GM23338 (cell line): Measurements from ENCODE around the gene UNC79. TPM values are rescaled to one million over a fixed set of nuclear protein-coding genes. Genes with fewer than 3 reads are reported as not detected.

Source experiments
- ATAC-seq: fragments of 200-7000 bp; cut with Tn5 transposase; 3 replicates; pipeline ENCODE4 v1.9.1; 2020
- DNase-seq: peaks from one replicate; pipeline ENCODE4 v3.0.0-alpha.2; 2015; ENCODE audit warnings: low spot score
- H2AFZ ChIP-seq: fragments of 200-600 bp; sonication (generic); 2 replicates; pipeline ENCODE4 v1.8.0; 2016; ENCODE audit warnings: antibody characterized with exemption, mild to moderate bottlenecking, moderate library complexity
- H3F3A ChIP-seq: fragments of 200-600 bp; sonication (generic); replicated peaks from 2 replicates; pipeline ENCODE4 v1.8.0; 2017; ENCODE audit warnings: antibody characterized with exemption, mixed run types, low read depth
- H3K27ac ChIP-seq: fragments of 200-600 bp; sonication (generic); 2 replicates; pipeline ENCODE4 v1.6.1; 2016; ENCODE audit warnings: low read depth
- H3K27me3 ChIP-seq: fragments of 200-600 bp; sonication (generic); 2 replicates; pipeline ENCODE4 v1.8.0; 2016; ENCODE audit warnings: mild to moderate bottlenecking, mixed run types, moderate library complexity; ENCODE audit not compliant: insufficient read depth
- H3K36me3 ChIP-seq: fragments of 200-600 bp; sonication (generic); 2 replicates; pipeline ENCODE4 v1.8.0; 2016; ENCODE audit warnings: mild to moderate bottlenecking; ENCODE audit not compliant: insufficient read depth
- H3K4me1 ChIP-seq: fragments of 200-600 bp; sonication (generic); 2 replicates; pipeline ENCODE4 v1.8.0; 2016; ENCODE audit warnings: mild to moderate bottlenecking, moderate library complexity; ENCODE audit not compliant: insufficient read depth
- H3K4me2 ChIP-seq: fragments of 200-600 bp; sonication (generic); 2 replicates; pipeline ENCODE4 v1.7.1; 2017; ENCODE audit warnings: mixed run types
- H3K4me3 ChIP-seq: fragments of 200-600 bp; sonication (generic); 2 replicates; pipeline ENCODE4 v1.6.1; 2016; ENCODE audit warnings: mixed run types
- H3K79me2 ChIP-seq: fragments of 200-600 bp; sonication (generic); replicated peaks from 2 replicates; pipeline ENCODE4 v1.8.0; 2017; ENCODE audit warnings: mild to moderate bottlenecking; ENCODE audit not compliant: insufficient read depth
- H3K9me2 ChIP-seq: fragments of 200-600 bp; sonication (generic); 2 replicates; pipeline ENCODE4 v1.8.0; 2017; ENCODE audit not compliant: insufficient read depth
- H4K20me1 ChIP-seq: fragments of 200-600 bp; sonication (generic); replicated peaks from 2 replicates; pipeline ENCODE4 v1.8.0; 2017; ENCODE audit warnings: mild to moderate bottlenecking; ENCODE audit not compliant: insufficient read depth
- H3K27ac Mint-ChIP-seq: 2 replicates; pipeline ENCODE4 v1.8.0; 2020; ENCODE audit warnings: inconsistent platforms, mild to moderate bottlenecking, moderate library complexity, mixed read lengths
- H3K27me3 Mint-ChIP-seq: 3 replicates; pipeline ENCODE4 v1.8.0; 2022; ENCODE audit warnings: low read depth, mild to moderate bottlenecking, moderate library complexity, mixed read lengths, inconsistent platforms; ENCODE audit not compliant: insufficient read depth, poor library complexity
- H3K36me3 Mint-ChIP-seq: 3 replicates; pipeline ENCODE4 v1.8.0; 2021; ENCODE audit warnings: low read depth, mild to moderate bottlenecking, inconsistent platforms, moderate library complexity, mixed read lengths
- H3K4me1 Mint-ChIP-seq: 3 replicates; pipeline ENCODE4 v1.8.0; 2020; ENCODE audit warnings: mild to moderate bottlenecking, inconsistent platforms, mixed read lengths
- H3K4me3 Mint-ChIP-seq: 3 replicates; pipeline ENCODE4 v1.8.0; 2021; ENCODE audit warnings: moderate library complexity, mild to moderate bottlenecking, inconsistent platforms, mixed read lengths
- H3K9me3 Mint-ChIP-seq: 3 replicates; pipeline ENCODE4 v1.8.0; 2020; ENCODE audit warnings: moderate library complexity, mild to moderate bottlenecking, inconsistent platforms, mixed read lengths
- CREB1 ChIP-seq: fragments of 250-450 bp; sonication (Bioruptor Pico); IDR thresholded peaks from 2 replicates; pipeline ENCODE4 v1.5.0; 2020; ENCODE audit warnings: low read depth, mild to moderate bottlenecking, moderate library complexity
- EZH2 ChIP-seq: fragments of 200-600 bp; sonication (generic); IDR thresholded peaks from one replicate; pipeline ENCODE4 v1.8.0; 2017; ENCODE audit warnings: antibody characterized with exemption, mild to moderate bottlenecking, low read depth; ENCODE audit not compliant: unreplicated experiment
- EZH2phosphoT487 ChIP-seq: fragments of 200-600 bp; sonication (generic); IDR thresholded peaks from one replicate; pipeline ENCODE4 v1.8.1; 2018; ENCODE audit warnings: antibody characterized with exemption; ENCODE audit not compliant: unreplicated experiment
- JUNB ChIP-seq: IDR thresholded peaks from one replicate; pipeline ENCODE4 v1.6.1; 2016; ENCODE audit warnings: antibody characterized with exemption; ENCODE audit not compliant: unreplicated experiment
- NANOG ChIP-seq: IDR thresholded peaks from 2 replicates; pipeline ENCODE4 v1.6.1; 2016; ENCODE audit warnings: antibody characterized with exemption, borderline replicate concordance
- POLR2AphosphoS5 ChIP-seq: IDR thresholded peaks from 2 replicates; pipeline ENCODE4 v1.6.1; 2016; ENCODE audit warnings: antibody characterized with exemption, low read depth
- STAT1 ChIP-seq: IDR thresholded peaks from one replicate; pipeline ENCODE4 v1.6.1; 2016; ENCODE audit warnings: antibody characterized with exemption; ENCODE audit not compliant: unreplicated experiment
- ZNF114 ChIP-seq: fragments of 250-450 bp; sonication (Bioruptor Pico); IDR thresholded peaks from 2 replicates; pipeline ENCODE4 v1.5.0; 2020; ENCODE audit warnings: mild to moderate bottlenecking, moderate library complexity
- ZNF331 ChIP-seq: fragments of 250-450 bp; sonication (Bioruptor Pico); IDR thresholded peaks from 2 replicates; pipeline ENCODE4 v1.5.0; 2020; ENCODE audit warnings: low read depth, mild to moderate bottlenecking, moderate library complexity
- polyA plus RNA-seq: library from polyadenylated mRNA; unstranded; fragments of >200 nt; fragmentation: Nextera tagmentation; extraction: Ambion mirVana; gene quantifications from 2 replicates; pipeline ENCODE4 v1.2.1, GENCODE V29; 2016
- total RNA-seq: library from RNA; depleted of rRNA; stranded (reverse); fragments of >200 nt; shearing (Covaris generic); gene quantifications from 2 replicates; pipeline ENCODE4 v1.2.3, GENCODE V29; 2014
- TF ChIP-seq, protein P1 (sequence below): fragments of 250-450 bp; sonication (Bioruptor Pico); IDR thresholded peaks from 2 replicates; pipeline ENCODE4 v1.5.0; 2020; ENCODE audit warnings: mild to moderate bottlenecking, moderate library complexity
- TF ChIP-seq, protein P2 (sequence below): IDR thresholded peaks from 2 replicates; pipeline ENCODE4 v1.6.1; 2016; ENCODE audit warnings: antibody characterized with exemption
- TF ChIP-seq, protein P3 (sequence below), 2 experiments: fragments of 200-600 bp in 1 of 2; sonication (generic) in 1 of 2; conservative IDR thresholded peaks; 2 replicates each; pipeline versions ENCODE4 v1.5.1 to v1.6.1; 2016 to 2017; ENCODE audit warnings: antibody characterized with exemption in 2 of 2, low read depth in 2 of 2, mild to moderate bottlenecking in 2 of 2, moderate library complexity in 1 of 2
- TF ChIP-seq, protein P4 (sequence below): IDR thresholded peaks from one replicate; pipeline ENCODE4 v1.6.1; 2018; ENCODE audit warnings: antibody characterized with exemption; ENCODE audit not compliant: unreplicated experiment

The UNC79 gene
- total and polyA plus RNA-seq, 2 experiments from 2014 or later = 1.8 to 3.6 TPM

DNA sequence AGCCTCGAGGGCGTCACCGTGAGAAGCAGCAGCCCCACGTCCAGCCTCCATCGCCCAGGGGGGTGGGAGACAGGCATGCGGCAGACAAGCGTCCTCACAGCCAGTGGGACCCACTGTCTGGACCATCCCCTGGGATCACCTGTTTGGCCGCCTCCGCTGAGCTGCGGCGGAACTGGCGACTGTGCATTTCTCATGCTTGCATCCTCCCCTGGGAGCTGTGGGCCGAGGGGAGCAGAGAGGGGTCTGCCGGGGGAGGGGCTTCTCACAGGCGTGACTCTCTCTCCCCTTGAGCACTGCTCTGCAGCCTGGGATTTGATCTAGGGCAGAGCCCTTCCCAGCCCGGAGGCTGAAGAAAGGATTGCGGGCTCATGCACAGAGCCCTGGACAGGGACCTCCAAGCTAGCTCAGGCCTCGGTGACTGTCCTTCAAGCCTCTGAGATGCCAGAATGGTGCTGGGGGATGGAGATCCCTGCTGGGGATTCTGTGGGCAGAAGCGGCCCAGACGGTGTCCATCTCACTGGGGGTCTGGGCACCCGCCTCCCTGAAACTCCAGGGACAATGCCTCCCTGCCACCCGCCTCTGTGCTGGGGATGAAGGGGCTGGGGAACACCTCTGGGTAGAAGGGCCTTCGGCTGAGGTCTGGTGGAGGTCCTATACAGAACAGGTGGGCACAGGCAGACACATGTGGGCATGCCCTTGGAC lies 296.5 kb downstream of the UNC79 start:
- peak; percentile 77 for ATAC-seq
- H3K4me3 Mint-ChIP-seq = no peak overlapping the region

More for the DNA sequence above, 296.5 kb downstream of the UNC79 start:
- no peak for DNase-seq
- Histone ChIP-seq H3K27me3 (no peaks in the 10 kb centered on the region), H3K4me3 (no peak overlapping the region), H3K36me3 (no peaks in the 10 kb centered on the region), H4K20me1 (no peaks in the 10 kb centered on the region), H3K9me2 (0 out of 2 replicates have a peak, but pooled peaks cover 3% of the 10 kb centered on the region), H2AFZ (no peak overlapping the region), H3K27ac (no peak overlapping the region), H3K4me2 (no peak overlapping the region), H3K4me1 (no peaks in the 10 kb centered on the region), H3F3A (no peaks in the 10 kb centered on the region), H3K79me2 (no peaks in the 10 kb centered on the region)
- no peak for TF ChIP-seq ZNF331
- TF ChIP-seq EZH2 = no peak
- TF ChIP-seq, protein P1, sequence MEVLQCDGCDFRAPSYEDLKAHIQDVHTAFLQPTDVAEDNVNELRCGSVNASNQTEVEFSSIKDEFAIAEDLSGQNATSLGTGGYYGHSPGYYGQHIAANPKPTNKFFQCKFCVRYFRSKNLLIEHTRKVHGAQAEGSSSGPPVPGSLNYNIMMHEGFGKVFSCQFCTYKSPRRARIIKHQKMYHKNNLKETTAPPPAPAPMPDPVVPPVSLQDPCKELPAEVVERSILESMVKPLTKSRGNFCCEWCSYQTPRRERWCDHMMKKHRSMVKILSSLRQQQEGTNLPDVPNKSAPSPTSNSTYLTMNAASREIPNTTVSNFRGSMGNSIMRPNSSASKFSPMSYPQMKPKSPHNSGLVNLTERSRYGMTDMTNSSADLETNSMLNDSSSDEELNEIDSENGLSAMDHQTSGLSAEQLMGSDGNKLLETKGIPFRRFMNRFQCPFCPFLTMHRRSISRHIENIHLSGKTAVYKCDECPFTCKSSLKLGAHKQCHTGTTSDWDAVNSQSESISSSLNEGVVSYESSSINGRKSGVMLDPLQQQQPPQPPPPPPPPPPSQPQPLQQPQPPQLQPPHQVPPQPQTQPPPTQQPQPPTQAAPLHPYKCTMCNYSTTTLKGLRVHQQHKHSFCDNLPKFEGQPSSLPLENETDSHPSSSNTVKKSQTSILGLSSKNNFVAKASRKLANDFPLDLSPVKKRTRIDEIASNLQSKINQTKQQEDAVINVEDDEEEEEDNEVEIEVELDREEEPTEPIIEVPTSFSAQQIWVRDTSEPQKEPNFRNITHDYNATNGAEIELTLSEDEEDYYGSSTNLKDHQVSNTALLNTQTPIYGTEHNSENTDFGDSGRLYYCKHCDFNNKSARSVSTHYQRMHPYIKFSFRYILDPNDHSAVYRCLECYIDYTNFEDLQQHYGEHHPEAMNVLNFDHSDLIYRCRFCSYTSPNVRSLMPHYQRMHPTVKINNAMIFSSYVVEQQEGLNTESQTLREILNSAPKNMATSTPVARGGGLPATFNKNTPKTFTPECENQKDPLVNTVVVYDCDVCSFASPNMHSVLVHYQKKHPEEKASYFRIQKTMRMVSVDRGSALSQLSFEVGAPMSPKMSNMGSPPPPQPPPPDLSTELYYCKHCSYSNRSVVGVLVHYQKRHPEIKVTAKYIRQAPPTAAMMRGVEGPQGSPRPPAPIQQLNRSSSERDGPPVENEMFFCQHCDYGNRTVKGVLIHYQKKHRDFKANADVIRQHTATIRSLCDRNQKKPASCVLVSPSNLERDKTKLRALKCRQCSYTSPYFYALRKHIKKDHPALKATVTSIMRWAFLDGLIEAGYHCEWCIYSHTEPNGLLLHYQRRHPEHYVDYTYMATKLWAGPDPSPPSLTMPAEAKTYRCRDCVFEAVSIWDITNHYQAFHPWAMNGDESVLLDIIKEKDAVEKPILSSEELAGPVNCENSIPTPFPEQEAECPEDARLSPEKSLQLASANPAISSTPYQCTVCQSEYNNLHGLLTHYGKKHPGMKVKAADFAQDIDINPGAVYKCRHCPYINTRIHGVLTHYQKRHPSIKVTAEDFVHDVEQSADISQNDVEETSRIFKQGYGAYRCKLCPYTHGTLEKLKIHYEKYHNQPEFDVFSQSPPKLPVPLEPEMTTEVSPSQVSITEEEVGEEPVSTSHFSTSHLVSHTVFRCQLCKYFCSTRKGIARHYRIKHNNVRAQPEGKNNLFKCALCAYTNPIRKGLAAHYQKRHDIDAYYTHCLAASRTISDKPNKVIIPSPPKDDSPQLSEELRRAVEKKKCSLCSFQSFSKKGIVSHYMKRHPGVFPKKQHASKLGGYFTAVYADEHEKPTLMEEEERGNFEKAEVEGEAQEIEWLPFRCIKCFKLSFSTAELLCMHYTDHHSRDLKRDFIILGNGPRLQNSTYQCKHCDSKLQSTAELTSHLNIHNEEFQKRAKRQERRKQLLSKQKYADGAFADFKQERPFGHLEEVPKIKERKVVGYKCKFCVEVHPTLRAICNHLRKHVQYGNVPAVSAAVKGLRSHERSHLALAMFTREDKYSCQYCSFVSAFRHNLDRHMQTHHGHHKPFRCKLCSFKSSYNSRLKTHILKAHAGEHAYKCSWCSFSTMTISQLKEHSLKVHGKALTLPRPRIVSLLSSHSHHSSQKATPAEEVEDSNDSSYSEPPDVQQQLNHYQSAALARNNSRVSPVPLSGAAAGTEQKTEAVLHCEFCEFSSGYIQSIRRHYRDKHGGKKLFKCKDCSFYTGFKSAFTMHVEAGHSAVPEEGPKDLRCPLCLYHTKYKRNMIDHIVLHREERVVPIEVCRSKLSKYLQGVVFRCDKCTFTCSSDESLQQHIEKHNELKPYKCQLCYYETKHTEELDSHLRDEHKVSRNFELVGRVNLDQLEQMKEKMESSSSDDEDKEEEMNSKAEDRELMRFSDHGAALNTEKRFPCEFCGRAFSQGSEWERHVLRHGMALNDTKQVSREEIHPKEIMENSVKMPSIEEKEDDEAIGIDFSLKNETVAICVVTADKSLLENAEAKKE (CRISPR knock-in tag) = no peak
- TF ChIP-seq, protein P2, sequence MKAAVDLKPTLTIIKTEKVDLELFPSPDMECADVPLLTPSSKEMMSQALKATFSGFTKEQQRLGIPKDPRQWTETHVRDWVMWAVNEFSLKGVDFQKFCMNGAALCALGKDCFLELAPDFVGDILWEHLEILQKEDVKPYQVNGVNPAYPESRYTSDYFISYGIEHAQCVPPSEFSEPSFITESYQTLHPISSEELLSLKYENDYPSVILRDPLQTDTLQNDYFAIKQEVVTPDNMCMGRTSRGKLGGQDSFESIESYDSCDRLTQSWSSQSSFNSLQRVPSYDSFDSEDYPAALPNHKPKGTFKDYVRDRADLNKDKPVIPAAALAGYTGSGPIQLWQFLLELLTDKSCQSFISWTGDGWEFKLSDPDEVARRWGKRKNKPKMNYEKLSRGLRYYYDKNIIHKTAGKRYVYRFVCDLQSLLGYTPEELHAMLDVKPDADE = no peak
- no peak for TF ChIP-seq EZH2phosphoT487
- no peak for TF ChIP-seq NANOG
- TF ChIP-seq, protein P3, sequence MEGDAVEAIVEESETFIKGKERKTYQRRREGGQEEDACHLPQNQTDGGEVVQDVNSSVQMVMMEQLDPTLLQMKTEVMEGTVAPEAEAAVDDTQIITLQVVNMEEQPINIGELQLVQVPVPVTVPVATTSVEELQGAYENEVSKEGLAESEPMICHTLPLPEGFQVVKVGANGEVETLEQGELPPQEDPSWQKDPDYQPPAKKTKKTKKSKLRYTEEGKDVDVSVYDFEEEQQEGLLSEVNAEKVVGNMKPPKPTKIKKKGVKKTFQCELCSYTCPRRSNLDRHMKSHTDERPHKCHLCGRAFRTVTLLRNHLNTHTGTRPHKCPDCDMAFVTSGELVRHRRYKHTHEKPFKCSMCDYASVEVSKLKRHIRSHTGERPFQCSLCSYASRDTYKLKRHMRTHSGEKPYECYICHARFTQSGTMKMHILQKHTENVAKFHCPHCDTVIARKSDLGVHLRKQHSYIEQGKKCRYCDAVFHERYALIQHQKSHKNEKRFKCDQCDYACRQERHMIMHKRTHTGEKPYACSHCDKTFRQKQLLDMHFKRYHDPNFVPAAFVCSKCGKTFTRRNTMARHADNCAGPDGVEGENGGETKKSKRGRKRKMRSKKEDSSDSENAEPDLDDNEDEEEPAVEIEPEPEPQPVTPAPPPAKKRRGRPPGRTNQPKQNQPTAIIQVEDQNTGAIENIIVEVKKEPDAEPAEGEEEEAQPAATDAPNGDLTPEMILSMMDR (conservative IDR thresholded peaks at IDR 0.05; ENCODE audit: low read depth in 2 of 2) = no peak
- no peak for TF ChIP-seq POLR2AphosphoS5
- no peak for TF ChIP-seq ZNF114 (CRISPR knock-in tag)
- TF ChIP-seq, protein P4, sequence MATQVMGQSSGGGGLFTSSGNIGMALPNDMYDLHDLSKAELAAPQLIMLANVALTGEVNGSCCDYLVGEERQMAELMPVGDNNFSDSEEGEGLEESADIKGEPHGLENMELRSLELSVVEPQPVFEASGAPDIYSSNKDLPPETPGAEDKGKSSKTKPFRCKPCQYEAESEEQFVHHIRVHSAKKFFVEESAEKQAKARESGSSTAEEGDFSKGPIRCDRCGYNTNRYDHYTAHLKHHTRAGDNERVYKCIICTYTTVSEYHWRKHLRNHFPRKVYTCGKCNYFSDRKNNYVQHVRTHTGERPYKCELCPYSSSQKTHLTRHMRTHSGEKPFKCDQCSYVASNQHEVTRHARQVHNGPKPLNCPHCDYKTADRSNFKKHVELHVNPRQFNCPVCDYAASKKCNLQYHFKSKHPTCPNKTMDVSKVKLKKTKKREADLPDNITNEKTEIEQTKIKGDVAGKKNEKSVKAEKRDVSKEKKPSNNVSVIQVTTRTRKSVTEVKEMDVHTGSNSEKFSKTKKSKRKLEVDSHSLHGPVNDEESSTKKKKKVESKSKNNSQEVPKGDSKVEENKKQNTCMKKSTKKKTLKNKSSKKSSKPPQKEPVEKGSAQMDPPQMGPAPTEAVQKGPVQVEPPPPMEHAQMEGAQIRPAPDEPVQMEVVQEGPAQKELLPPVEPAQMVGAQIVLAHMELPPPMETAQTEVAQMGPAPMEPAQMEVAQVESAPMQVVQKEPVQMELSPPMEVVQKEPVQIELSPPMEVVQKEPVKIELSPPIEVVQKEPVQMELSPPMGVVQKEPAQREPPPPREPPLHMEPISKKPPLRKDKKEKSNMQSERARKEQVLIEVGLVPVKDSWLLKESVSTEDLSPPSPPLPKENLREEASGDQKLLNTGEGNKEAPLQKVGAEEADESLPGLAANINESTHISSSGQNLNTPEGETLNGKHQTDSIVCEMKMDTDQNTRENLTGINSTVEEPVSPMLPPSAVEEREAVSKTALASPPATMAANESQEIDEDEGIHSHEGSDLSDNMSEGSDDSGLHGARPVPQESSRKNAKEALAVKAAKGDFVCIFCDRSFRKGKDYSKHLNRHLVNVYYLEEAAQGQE = no peak
- no peak for TF ChIP-seq CREB1 (CRISPR knock-in tag)
- no peak for TF ChIP-seq STAT1
- no peak for TF ChIP-seq JUNB
- Mint-ChIP-seq H3K27ac (no peak overlapping the region), H3K9me3 (no peaks in the 10 kb centered on the region), H3K27me3 (peaks cover 5% of the 10 kb centered on the region), H3K36me3 (no peaks in the 10 kb centered on the region; the same call in 2 of the 3 replicates), H3K4me1 (peaks cover 15% of the 10 kb centered on the region)
